Lung (tissue), 12 donors: ENCODE data around the gene ARHGAP45. TPM values are rescaled to one million over a fixed set of nuclear protein-coding genes. Genes with fewer than 3 reads are reported as not detected.

Experiments used
- ATAC-seq: fragments of 200-7000 bp; cut with Tn5 transposase; one replicate; pipeline ENCODE4 v1.9.1; 2020; ENCODE audit warnings: moderate number of reproducible peaks; ENCODE audit not compliant: insufficient read depth, low FRiP score
- DNase-seq, 3 donors: peaks; one replicate each; pipeline ENCODE4 v3.0.0-alpha.2; 2013 to 2017
- H3K27ac ChIP-seq, 2 donors: one replicate each; pipeline ENCODE4 v1.5.1; 2013; ENCODE audit warnings: mild to moderate bottlenecking in 2 of 2, moderate library complexity in 2 of 2, control low read depth in 1 of 2, inconsistent platforms in 1 of 2, low read depth in 1 of 2, low read length in 1 of 2
- H3K27me3 ChIP-seq, 3 donors: one replicate each; pipeline ENCODE4 v1.5.1; 2013; ENCODE audit warnings: low read length in 2 of 3; ENCODE audit not compliant: control insufficient read depth in 3 of 3, insufficient read depth in 3 of 3
- H3K36me3 ChIP-seq, 4 donors: one replicate each; pipeline ENCODE4 v1.5.1; 2013; ENCODE audit warnings: low read length in 4 of 4, mild to moderate bottlenecking in 1 of 4, moderate library complexity in 1 of 4; ENCODE audit not compliant: control insufficient read depth in 4 of 4, insufficient read depth in 4 of 4
- H3K4me1 ChIP-seq, 5 donors: one replicate each; pipeline ENCODE4 v1.5.1; 2013; ENCODE audit warnings: low read length in 5 of 5, mild to moderate bottlenecking in 2 of 5, moderate library complexity in 1 of 5; ENCODE audit not compliant: control insufficient read depth in 5 of 5, insufficient read depth in 5 of 5
- H3K4me3 ChIP-seq: one replicate; pipeline ENCODE4 v1.5.1; 2013; ENCODE audit warnings: mild to moderate bottlenecking, control low read depth, moderate library complexity
- H3K9ac ChIP-seq, 2 donors: one replicate each; pipeline ENCODE4 v1.5.1; 2013; ENCODE audit warnings: low read length in 2 of 2, control low read depth in 1 of 2; ENCODE audit not compliant: insufficient read depth in 1 of 2
- H3K9me3 ChIP-seq, 4 donors: one replicate each; pipeline ENCODE4 v1.5.1; 2013; ENCODE audit warnings: low read length in 3 of 4, mild to moderate bottlenecking in 1 of 4, moderate library complexity in 1 of 4; ENCODE audit not compliant: control insufficient read depth in 4 of 4, insufficient read depth in 3 of 4
- WGBS, 2 donors: extraction: QIAGEN DNeasy Blood & Tissue Kit; methylation state at CpG; one replicate each; pipeline ENCODE4 v1.1.7; 2013; 5-methylcytosine and 5-hydroxymethylcytosine counted together
- polyA plus RNA-seq, 2 donors: library from polyadenylated mRNA; stranded (reverse); fragments of 200-250 nt; gene quantifications; one replicate each; pipeline ENCODE4 v1.2.1, GENCODE V29; 2013
- total RNA-seq, 2 donors: library from RNA; depleted of rRNA in 1 of 2; stranded (reverse); fragments of >200 nt in 1 of 2; gene quantifications; one replicate each; pipeline ENCODE4 v1.2.1, GENCODE V29; 2014 to 2021
- TF ChIP-seq, protein P1 (sequence below): IDR thresholded peaks from 2 replicates; pipeline ENCODE4 v1.5.1; 2012; ENCODE audit warnings: mild to moderate bottlenecking; ENCODE audit errors: control extremely low read depth, extremely low read depth
- donor health status: control.
- donor health status: control.
- donor health status: Bipolar disorder and iron deficiency.
- donor health status: healthy.
- donor health status: DM: yes; HTN: yes; CAD: no.

The ARHGAP45 gene
- total and polyA plus RNA-seq, 4 donors, result 23.8 to 117 (median 80.9) TPM

DNA sequence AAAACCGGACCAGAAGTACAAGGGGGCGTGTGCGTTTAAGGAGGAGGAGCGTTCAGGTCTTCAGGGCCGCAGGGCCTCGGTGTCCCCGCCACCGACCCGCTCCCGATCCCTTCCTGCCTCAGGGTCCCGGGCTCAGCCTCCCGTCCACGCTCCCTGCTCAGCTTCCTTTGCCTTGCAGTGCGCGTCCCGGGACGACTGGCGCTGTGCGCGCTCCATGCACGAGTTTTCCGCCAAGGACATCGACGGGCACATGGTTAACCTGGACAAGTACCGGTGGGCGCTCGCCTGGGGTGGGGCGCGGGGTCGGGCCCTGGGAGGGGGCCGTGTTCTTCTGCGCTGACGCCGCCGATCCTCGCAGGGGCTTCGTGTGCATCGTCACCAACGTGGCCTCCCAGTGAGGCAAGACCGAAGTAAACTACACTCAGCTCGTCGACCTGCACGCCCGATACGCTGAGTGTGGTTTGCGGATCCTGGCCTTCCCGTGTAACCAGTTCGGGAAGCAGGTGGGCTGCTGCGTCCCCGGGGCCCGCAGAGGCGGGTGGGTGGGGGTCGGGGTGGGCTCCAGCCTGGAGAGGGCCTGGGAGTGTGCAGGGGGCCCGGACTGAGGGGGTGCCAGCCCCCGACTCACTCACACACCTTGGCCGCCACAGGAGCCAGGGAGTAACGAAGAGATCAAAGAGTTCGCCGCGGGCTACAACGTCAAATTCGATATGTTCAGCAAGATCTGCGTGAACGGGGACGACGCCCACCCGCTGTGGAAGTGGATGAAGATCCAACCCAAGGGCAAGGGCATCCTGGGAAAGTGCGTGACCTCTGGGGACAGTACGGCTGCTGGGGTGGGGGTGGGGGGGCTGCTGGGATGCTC lies 38.3 kb downstream of the ARHGAP45 start:
- Histone ChIP-seq H3K27me3 (no peaks in the 10 kb centered on the region), H3K9ac (peak overlapping the region in 1 of 2 donors; percentile 28), H3K36me3 (peaks cover 0 to 45% (median 4%) of the 10 kb centered on the region in 4 donors), H3K4me1 (peaks cover 6 to 36% (median 19%) of the 10 kb centered on the region in 5 donors), H3K4me3 (peak overlapping the region; percentile 82), H3K27ac (peak overlapping the region; percentile 99), H3K9me3 (peaks cover 0 to 2% (median 0%) of the 10 kb centered on the region in 4 donors)
- DNase-seq (peak; percentile 48 to 56 (median 49)), ATAC-seq (no peak)
- TF ChIP-seq, protein P1, sequence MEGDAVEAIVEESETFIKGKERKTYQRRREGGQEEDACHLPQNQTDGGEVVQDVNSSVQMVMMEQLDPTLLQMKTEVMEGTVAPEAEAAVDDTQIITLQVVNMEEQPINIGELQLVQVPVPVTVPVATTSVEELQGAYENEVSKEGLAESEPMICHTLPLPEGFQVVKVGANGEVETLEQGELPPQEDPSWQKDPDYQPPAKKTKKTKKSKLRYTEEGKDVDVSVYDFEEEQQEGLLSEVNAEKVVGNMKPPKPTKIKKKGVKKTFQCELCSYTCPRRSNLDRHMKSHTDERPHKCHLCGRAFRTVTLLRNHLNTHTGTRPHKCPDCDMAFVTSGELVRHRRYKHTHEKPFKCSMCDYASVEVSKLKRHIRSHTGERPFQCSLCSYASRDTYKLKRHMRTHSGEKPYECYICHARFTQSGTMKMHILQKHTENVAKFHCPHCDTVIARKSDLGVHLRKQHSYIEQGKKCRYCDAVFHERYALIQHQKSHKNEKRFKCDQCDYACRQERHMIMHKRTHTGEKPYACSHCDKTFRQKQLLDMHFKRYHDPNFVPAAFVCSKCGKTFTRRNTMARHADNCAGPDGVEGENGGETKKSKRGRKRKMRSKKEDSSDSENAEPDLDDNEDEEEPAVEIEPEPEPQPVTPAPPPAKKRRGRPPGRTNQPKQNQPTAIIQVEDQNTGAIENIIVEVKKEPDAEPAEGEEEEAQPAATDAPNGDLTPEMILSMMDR, result no peak
- 30 to 35% methylated on average over 69 of the region's 69 CpGs for WGBS, 2 donors

DNA sequence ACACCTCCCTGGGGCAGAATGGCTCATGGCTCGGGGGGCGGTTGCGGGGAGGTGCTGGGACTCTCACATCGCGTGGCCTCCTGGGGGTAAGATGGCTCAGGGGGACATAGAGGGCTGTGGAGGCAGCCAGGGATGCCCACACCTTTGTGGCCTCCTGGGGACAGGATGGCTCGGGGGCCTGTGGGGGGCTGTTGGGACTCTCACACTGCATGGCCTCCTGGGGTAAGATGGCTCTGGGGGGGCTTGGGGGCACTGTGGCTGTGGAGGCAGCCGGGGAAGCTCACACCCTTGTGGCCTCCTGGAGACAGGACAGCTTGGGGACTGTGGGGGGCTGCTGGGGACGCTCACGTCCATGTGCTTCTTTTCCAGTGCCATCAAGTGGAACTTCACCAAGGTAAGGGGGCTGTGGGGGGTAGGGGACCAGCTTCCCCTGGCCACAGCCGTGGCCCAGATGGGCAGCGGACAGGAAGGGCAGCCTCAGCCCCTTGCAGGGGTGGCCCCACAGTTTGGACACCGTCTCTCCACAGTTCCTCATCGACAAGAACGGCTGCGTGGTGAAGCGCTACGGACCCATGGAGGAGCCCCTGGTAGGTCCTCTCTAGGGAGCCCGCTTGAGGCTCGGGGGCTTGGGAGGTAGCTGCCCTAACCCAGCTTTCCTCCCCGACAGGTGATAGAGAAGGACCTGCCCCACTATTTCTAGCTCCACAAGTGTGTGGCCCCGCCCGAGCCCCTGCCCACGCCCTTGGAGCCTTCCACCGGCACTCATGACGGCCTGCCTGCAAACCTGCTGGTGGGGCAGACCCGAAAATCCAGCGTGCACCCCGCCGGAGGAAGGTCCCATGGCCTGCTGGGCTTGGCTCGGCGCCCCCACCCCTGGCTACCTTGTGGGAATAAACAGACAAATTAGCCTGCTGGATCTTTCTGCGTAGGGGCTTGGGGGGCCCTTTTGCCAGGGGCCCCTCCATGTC lies 39.2 kb downstream of the ARHGAP45 start:
- H3K4me1 ChIP-seq, result peaks cover 6 to 36% (median 19%) of the 10 kb centered on the region in 5 donors
- H3K9me3 ChIP-seq, result peaks cover 0 to 2% (median 0%) of the 10 kb centered on the region in 4 donors
- DNase-seq (no peak), ATAC-seq (no peak)
- H3K27me3 ChIP-seq, result no peaks in the 10 kb centered on the region
- H3K9ac ChIP-seq, result no peak overlapping the region
- H3K27ac ChIP-seq, result no peak overlapping the region
- TF ChIP-seq, protein P1, result no peak
- no peak overlapping the region for H3K4me3 ChIP-seq
- peaks cover 0 to 54% (median 5%) of the 10 kb centered on the region in 4 donors for H3K36me3 ChIP-seq
- 85 to 89% methylated on average over 31 to 32 of the region's 32 CpGs for WGBS, 2 donors

DNA sequence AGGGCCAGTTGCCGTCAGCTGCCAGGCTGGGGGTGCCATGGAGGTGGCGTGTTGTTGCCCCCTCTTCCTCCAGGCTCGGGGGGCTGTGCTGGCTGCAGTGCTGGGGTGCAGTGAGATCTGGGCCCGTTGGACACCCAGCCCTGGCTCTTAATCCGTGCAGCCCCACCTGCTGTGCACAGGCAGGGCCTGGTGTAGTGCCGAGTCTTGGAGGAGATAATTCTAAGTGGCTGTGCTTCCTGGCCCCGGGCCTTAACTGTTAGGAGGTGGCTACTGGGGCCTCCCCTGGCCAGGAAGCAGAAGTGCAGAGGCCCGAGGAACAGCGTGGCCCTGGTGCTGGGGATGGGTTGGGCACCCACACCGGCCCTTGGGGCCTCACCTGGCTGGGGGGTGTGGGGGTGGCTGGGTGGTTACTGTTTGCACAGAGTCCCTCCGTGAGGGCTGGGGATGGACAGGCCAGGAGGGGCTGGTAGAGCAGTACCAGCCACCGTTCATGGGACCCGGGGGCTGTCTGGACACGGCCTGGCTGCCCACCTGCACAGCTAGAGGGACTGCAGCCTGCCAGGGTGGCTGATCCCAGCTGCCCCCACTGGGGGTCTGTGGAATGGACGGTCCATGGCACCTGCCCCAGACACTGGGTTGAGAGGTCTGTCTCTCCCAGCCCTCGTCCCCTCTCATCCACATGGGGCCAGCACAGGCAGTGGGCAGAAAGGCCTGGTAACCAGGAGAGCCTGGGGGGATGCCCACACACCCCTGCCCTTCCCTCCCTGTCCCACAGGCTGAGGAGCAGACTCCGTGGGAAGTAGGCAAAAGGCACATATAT lies 40.1 kb downstream of the ARHGAP45 start:
- Histone ChIP-seq H3K9ac (no peak overlapping the region), H3K9me3 (peaks cover 0 to 2% (median 0%) of the 10 kb centered on the region in 4 donors), H3K27ac (no peak overlapping the region), H3K27me3 (no peaks in the 10 kb centered on the region), H3K4me3 (no peak overlapping the region), H3K4me1 (peaks cover 6 to 28% (median 12%) of the 10 kb centered on the region in 5 donors), H3K36me3 (peaks cover 0 to 61% (median 6%) of the 10 kb centered on the region in 4 donors)
- TF ChIP-seq, protein P1, result no peak
- no peak for ATAC-seq
- DNase-seq, result no peak
- WGBS, 2 donors, result 65 to 66% methylated on average over 17 of the region's 17 CpGs
